RWPE2 (cell line): ENCODE results near the gene SORL1.

Source experiments
- ATAC-seq: fragments of 200-7000 bp; cut with Tn5 transposase; 3 replicates; pipeline ENCODE4 v1.9.1; 2021; ENCODE audit warnings: low read depth
- DNase-seq: peaks from one replicate; pipeline ENCODE4 v3.0.0-alpha.2; 2020; ENCODE audit warnings: low spot score
- H3K27ac ChIP-seq: fragments of 450-650 bp; 2 replicates; pipeline ENCODE4 v1.5.1; 2017; ENCODE audit warnings: mild to moderate bottlenecking; ENCODE audit not compliant: poor library complexity, severe bottlenecking
- H3K27me3 ChIP-seq: fragments of 250-450 bp; sonication (Bioruptor Pico); 2 replicates; pipeline ENCODE4 v1.5.1; 2021; ENCODE audit warnings: mild to moderate bottlenecking, moderate library complexity; ENCODE audit not compliant: insufficient read depth, poor library complexity, severe bottlenecking
- H3K36me3 ChIP-seq: fragments of 250-450 bp; sonication (Bioruptor Pico); 2 replicates; pipeline ENCODE4 v1.5.1; 2020; ENCODE audit warnings: low read depth, mild to moderate bottlenecking, moderate library complexity
- H3K4me1 ChIP-seq: fragments of 250-450 bp; sonication (Bioruptor Pico); 2 replicates; pipeline ENCODE4 v1.5.1; 2021; ENCODE audit warnings: mild to moderate bottlenecking, moderate library complexity; ENCODE audit not compliant: insufficient read depth, poor library complexity, severe bottlenecking
- H3K4me3 ChIP-seq: fragments of 250-450 bp; sonication (Bioruptor Pico); 2 replicates; pipeline ENCODE4 v1.5.1; 2021; ENCODE audit warnings: mild to moderate bottlenecking, moderate library complexity; ENCODE audit not compliant: severe bottlenecking
- H3K9me3 ChIP-seq: fragments of 250-450 bp; sonication (Bioruptor Pico); 2 replicates; pipeline ENCODE4 v1.5.1; 2021; ENCODE audit warnings: mild to moderate bottlenecking, moderate library complexity; ENCODE audit not compliant: severe bottlenecking
- TF ChIP-seq, protein P1 (sequence below): fragments of 450-650 bp; IDR thresholded peaks from one replicate; pipeline ENCODE4 v1.5.1; 2017; ENCODE audit warnings: mild to moderate bottlenecking, moderate library complexity; ENCODE audit not compliant: poor library complexity, severe bottlenecking

The SORL1 gene

DNA sequence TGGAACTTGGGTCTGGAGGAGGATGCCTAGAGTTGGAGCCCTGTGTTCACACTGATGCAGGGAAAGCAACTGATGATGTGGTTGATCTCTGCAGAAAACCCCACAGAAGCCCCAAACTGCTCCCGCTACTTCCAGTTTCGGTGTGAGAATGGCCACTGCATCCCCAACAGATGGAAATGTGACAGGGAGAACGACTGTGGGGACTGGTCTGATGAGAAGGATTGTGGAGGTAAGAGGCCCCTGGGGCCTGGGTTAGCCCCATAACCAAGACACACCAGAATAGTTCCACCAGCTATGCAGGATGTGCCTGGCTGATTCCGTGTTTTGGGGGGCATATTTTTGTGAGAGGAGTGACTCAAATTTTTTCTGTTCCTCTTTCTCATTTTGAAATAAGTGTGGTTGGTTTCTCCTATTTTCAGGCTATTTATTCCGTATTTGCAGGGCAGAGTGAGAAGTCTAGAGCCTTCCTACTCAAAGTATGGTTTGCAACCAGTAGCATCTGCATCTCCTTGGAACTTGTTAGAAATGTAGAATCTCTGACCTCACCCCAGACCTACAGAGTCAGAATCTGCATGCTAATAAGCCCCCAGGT lies 137.9 kb downstream of the SORL1 start:
- H3K4me3 ChIP-seq, result no peak overlapping the region

DNA sequence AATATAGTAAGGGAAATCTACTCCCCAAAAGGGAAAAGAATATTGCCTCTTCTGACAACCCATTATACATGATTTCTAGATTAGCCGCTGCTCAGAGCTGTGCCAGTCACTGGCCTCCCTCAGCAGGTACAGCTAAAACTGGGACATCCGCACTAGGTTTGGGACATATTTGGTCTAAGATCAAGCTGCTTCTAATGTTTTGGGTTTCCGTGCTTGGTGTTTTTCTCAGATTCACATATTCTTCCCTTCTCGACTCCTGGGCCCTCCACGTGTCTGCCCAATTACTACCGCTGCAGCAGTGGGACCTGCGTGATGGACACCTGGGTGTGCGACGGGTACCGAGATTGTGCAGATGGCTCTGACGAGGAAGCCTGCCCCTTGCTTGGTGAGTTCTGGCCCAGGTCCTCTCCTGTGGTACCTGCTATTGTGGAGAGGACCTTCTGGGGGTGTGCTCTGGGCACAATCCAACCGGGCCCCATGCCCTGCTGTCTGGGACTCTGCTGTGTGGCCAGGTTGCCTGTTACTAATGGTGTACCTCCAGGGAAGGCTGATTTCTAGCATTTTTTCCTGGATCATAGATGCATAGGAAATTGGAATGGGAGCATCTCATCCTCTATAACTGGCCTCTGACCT lies 138.8 kb downstream of the SORL1 start:
- Histone ChIP-seq H3K27ac (no peak overlapping the region), H3K4me3 (no peak overlapping the region), H3K9me3 (no peaks in the 10 kb centered on the region), H3K36me3 (peaks cover 61% of the 10 kb centered on the region), H3K4me1 (peaks cover 7% of the 10 kb centered on the region), H3K27me3 (no peaks in the 10 kb centered on the region)
- TF ChIP-seq, protein P1, sequence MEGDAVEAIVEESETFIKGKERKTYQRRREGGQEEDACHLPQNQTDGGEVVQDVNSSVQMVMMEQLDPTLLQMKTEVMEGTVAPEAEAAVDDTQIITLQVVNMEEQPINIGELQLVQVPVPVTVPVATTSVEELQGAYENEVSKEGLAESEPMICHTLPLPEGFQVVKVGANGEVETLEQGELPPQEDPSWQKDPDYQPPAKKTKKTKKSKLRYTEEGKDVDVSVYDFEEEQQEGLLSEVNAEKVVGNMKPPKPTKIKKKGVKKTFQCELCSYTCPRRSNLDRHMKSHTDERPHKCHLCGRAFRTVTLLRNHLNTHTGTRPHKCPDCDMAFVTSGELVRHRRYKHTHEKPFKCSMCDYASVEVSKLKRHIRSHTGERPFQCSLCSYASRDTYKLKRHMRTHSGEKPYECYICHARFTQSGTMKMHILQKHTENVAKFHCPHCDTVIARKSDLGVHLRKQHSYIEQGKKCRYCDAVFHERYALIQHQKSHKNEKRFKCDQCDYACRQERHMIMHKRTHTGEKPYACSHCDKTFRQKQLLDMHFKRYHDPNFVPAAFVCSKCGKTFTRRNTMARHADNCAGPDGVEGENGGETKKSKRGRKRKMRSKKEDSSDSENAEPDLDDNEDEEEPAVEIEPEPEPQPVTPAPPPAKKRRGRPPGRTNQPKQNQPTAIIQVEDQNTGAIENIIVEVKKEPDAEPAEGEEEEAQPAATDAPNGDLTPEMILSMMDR, result no peak
- DNase-seq, result no peak
- ATAC-seq, result no peak

More for the DNA sequence above, 137.9 kb downstream of the SORL1 start:
- Histone ChIP-seq H3K27ac (no peak overlapping the region), H3K27me3 (no peaks in the 10 kb centered on the region), H3K9me3 (no peaks in the 10 kb centered on the region), H3K36me3 (peaks cover 60% of the 10 kb centered on the region), H3K4me1 (no peaks in the 10 kb centered on the region)
- TF ChIP-seq, protein P1, result no peak
- DNase-seq (no peak), ATAC-seq (no peak)

DNA sequence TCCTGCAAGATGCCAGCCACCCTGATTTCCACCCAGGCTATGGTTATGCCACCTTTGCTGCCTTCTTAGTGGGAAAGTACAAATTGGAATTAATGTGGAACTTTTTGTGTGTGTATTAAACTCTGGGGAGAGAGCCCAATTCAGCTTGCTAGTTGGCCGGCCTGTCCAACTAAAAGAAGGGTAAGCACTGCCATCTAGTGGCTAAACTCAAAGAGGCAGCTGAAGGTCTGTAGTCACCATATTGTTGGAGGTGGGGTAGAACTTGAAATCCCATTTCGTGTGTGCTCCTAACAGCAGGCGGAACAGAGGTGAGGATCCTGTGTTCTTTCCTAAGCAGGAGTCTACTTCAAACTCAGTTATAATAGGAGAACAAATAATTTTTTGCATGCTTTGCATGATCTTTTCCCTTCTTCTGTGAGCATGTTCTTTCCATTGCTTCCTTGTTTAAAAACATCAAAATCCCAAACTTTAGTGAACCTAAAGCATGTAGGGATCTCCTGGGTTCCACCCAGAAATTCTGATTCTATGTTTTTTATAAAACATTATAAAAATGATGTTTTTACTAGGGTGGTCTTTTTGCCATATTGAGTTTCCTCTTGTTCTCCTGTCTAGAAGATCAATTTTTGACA lies 139.4 kb downstream of the SORL1 start:
- Histone ChIP-seq H3K4me1 (peaks cover 14% of the 10 kb centered on the region), H3K27me3 (no peaks in the 10 kb centered on the region), H3K9me3 (no peaks in the 10 kb centered on the region), H3K36me3 (peaks cover 61% of the 10 kb centered on the region), H3K27ac (no peak overlapping the region), H3K4me3 (no peak overlapping the region)
- TF ChIP-seq, protein P1, result peak; percentile 83
- peak; percentile 48; the same call in 2 of the 3 replicates for ATAC-seq
- no peak for DNase-seq

DNA sequence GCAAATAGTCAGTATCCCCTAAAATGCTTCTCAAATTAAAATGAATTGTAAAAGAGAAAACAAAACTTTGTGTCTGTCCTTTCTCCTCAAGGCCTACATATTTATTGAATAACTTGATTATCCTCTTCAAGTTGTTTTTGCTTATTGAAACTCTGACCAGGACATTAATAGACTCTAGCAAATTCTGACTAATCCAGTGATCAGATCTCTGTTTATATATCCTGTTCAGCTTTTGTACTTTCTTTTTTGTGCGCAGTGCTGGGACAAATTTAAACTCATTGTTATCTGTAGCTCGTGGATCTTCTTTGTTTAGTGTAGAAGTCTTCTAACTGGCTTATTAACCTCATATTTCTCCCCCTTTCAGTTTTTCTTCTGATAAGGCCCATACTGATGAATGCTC lies 140.6 kb downstream of the SORL1 start:
- TF ChIP-seq, protein P1, result no peak
- Histone ChIP-seq H3K4me3 (no peak overlapping the region), H3K4me1 (peaks cover 21% of the 10 kb centered on the region), H3K9me3 (no peaks in the 10 kb centered on the region), H3K27me3 (no peaks in the 10 kb centered on the region), H3K27ac (peak overlapping the region; percentile 2), H3K36me3 (peaks cover 53% of the 10 kb centered on the region)
- ATAC-seq (no peak), DNase-seq (no peak)
